HepG2 (cell line): ENCODE data around the gene COL9A3. TPM values are rescaled to one million over a fixed set of nuclear protein-coding genes. Genes with fewer than 3 reads are reported as not detected.
A peak's percentile ranks its signal among the peaks of the same experiment; 100 is the strongest.

Source experiments
- DRAP1 ChIP-seq: IDR thresholded peaks from 2 replicates; pipeline ENCODE4 v1.6.1; 2016; ENCODE audit warnings: missing genetic modification reagents, missing compliant biosample characterization
- HNF4G ChIP-seq, 2 experiments: sonication (generic) in 1 of 2; formaldehyde crosslinking in 1 of 2; IDR thresholded peaks; 2 replicates each; pipeline versions ENCODE4 v1.4.0 to v1.6.1; 2011 to 2020; ENCODE audit warnings: borderline replicate concordance in 2 of 2, low read depth in 2 of 2, mild to moderate bottlenecking in 2 of 2, low read length in 1 of 2, missing genetic modification reagents in 1 of 2, moderate library complexity in 1 of 2
- KDM5B ChIP-seq: sonication (generic); formaldehyde crosslinking; IDR thresholded peaks from 2 replicates; pipeline ENCODE4 v1.4.0; 2020; ENCODE audit warnings: missing genetic modification reagents, mild to moderate bottlenecking, borderline replicate concordance
- KLF12 ChIP-seq: sonication (generic); formaldehyde crosslinking; IDR thresholded peaks from 2 replicates; pipeline ENCODE4 v1.4.0; 2020; ENCODE audit warnings: missing genetic modification reagents, borderline replicate concordance
- MIER2 ChIP-seq: IDR thresholded peaks from 2 replicates; pipeline ENCODE4 v1.6.1; 2016; ENCODE audit warnings: missing biosample characterization, missing genetic modification reagents
- NR2C2 ChIP-seq: sonication (generic); formaldehyde crosslinking; IDR thresholded peaks from 2 replicates; pipeline ENCODE4 v1.4.0; 2020; ENCODE audit warnings: missing genetic modification reagents, mild to moderate bottlenecking, moderate library complexity, borderline replicate concordance
- NR3C1 ChIP-seq: sonication (generic); formaldehyde crosslinking; IDR thresholded peaks from 2 replicates; pipeline ENCODE4 v1.4.0; 2020; ENCODE audit warnings: missing genetic modification reagents
- RAD51 ChIP-seq: fragments of 450-650 bp; IDR thresholded peaks from 2 replicates; pipeline ENCODE4 v1.6.1; 2016; ENCODE audit warnings: borderline replicate concordance
- RFXANK ChIP-seq: IDR thresholded peaks from 2 replicates; pipeline ENCODE4 v1.6.1; 2016
- SIX1 ChIP-seq: sonication (generic); formaldehyde crosslinking; IDR thresholded peaks from 2 replicates; pipeline ENCODE4 v1.4.0; 2020; ENCODE audit warnings: missing genetic modification reagents, borderline replicate concordance
- SNRNP70 ChIP-seq: fragments of 200-400 bp; formaldehyde crosslinking; IDR thresholded peaks from 2 replicates; pipeline ENCODE4 v1.6.1; 2017; ENCODE audit warnings: mild to moderate bottlenecking, low read depth, low read length, moderate library complexity
- TEAD2 ChIP-seq: sonication (generic); formaldehyde crosslinking; IDR thresholded peaks from 2 replicates; pipeline ENCODE4 v1.9.0; 2021; ENCODE audit warnings: missing genetic modification reagents
- TEF ChIP-seq: sonication (generic); formaldehyde crosslinking; IDR thresholded peaks from 2 replicates; pipeline ENCODE4 v1.5.0; 2020; ENCODE audit warnings: missing genetic modification reagents
- ZBTB21 ChIP-seq: sonication (generic); formaldehyde crosslinking; IDR thresholded peaks from 2 replicates; pipeline ENCODE4 v1.4.0; 2020; ENCODE audit warnings: missing genetic modification reagents
- ZFP1 ChIP-seq: IDR thresholded peaks from 2 replicates; pipeline ENCODE4 v1.6.1; 2016
- ZFP90 ChIP-seq: sonication (generic); formaldehyde crosslinking; IDR thresholded peaks from 2 replicates; pipeline ENCODE4 v1.8.0; 2022; ENCODE audit warnings: missing genetic modification reagents, mild to moderate bottlenecking, inconsistent platforms, borderline replicate concordance
- ZNF660 ChIP-seq: sonication (generic); formaldehyde crosslinking; IDR thresholded peaks from 2 replicates; pipeline ENCODE4 v1.5.1; 2020; ENCODE audit warnings: mild to moderate bottlenecking, low read depth, missing genetic modification reagents, borderline replicate concordance
- ZNF749 ChIP-seq: sonication (generic); formaldehyde crosslinking; IDR thresholded peaks from 2 replicates; pipeline ENCODE4 v1.8.0; 2022; ENCODE audit warnings: mild to moderate bottlenecking, missing genetic modification reagents, moderate library complexity, borderline replicate concordance
- ZNF788 ChIP-seq: sonication (generic); formaldehyde crosslinking; IDR thresholded peaks from 2 replicates; pipeline ENCODE4 v1.5.0; 2020; ENCODE audit warnings: mild to moderate bottlenecking, missing genetic modification reagents, borderline replicate concordance
- polyA plus RNA-seq, 8 experiments: library from polyadenylated mRNA; depleted of rRNA in 3 of 8; stranded (reverse) in 7 of 8; unstranded in 1 of 8; fragments of >200 nt; fragmentation: Illumina TruSeq in 4 of 8; extraction: Trizol in 4 of 8; gene quantifications; 2 replicates each; pipeline versions ENCODE4 v1.2.1 to v1.2.3, GENCODE V29; 2011 to 2016; ENCODE audit warnings: low read depth in 4 of 8, missing spikeins in 1 of 8, mixed read lengths in 1 of 8; ENCODE audit not compliant: insufficient read depth in 1 of 8
- total RNA-seq, 5 experiments: library from RNA; depleted of rRNA; stranded (reverse); fragments of >200 nt; fragmentation: Illumina TruSeq; extraction: Trizol; gene quantifications; 2 replicates each; pipeline ENCODE4 v1.2.3, GENCODE V29; 2016; ENCODE audit warnings: low read depth in 1 of 5

Gene COL9A3
- total and polyA plus RNA-seq, 2 of the 13 experiments (the other 11 are each of a cell fraction or from before 2014, with no cell fraction given) = 155 to 204 TPM

- peak; percentile 74 for TF ChIP-seq DRAP1 (CRISPR knock-in tag)
- TF ChIP-seq NR3C1 (CRISPR knock-in tag) = no peak
- no peak for TF ChIP-seq RAD51
- peak; percentile 65; the same call in 1 of the 2 replicates for TF ChIP-seq ZFP1 (CRISPR knock-in tag)
- no peak for TF ChIP-seq ZNF660
- peak; percentile 76 for TF ChIP-seq SIX1 (CRISPR knock-in tag)
- TF ChIP-seq TEAD2 (CRISPR knock-in tag) = no peak
- TF ChIP-seq RFXANK = peak; percentile 72; the same call in 1 of the 2 replicates
- no peak; the same call in 1 of the 2 replicates for TF ChIP-seq KDM5B
- TF ChIP-seq ZBTB21 (CRISPR knock-in tag) = peak; percentile 87; the same call in 1 of the 2 replicates
- peak; percentile 62; the same call in 1 of the 2 replicates for TF ChIP-seq NR2C2 (CRISPR knock-in tag)
- peak; percentile 33 for TF ChIP-seq KLF12 (CRISPR knock-in tag)
- no peak for TF ChIP-seq ZNF749 (CRISPR knock-in tag)
- TF ChIP-seq MIER2 = peak; percentile 88
- TF ChIP-seq HNF4G (IDR thresholded peaks at IDR 0.05; ENCODE audit: borderline replicate concordance, low read depth, low read length) = peak; percentile 85
- peak; percentile 76; the same call in 1 of the 2 replicates for TF ChIP-seq HNF4G (CRISPR knock-in tag; IDR thresholded peaks at IDR 0.05; ENCODE audit: borderline replicate concordance, low read depth)
- TF ChIP-seq TEF (CRISPR knock-in tag) = no peak
- TF ChIP-seq ZNF788 (CRISPR knock-in tag) = peak; percentile 78; the same call in 1 of the 2 replicates
- peak; percentile 90 for TF ChIP-seq ZFP90
- no peak for TF ChIP-seq SNRNP70
- TF ChIP-seq, all 625 proteins: peak for 339
Measured at GRCh38 chr20:62822788-62823651, 6.2 kb downstream of the COL9A3 start (continued).
